HepG2 (cell line): ENCODE data around the gene GPC6. TPM values are rescaled to one million over a fixed set of nuclear protein-coding genes. Genes with fewer than 3 reads are reported as not detected.
A peak's percentile ranks its signal among the peaks of the same experiment; 100 is the strongest.

ENCODE experiments used
- ATAC-seq: fragments of 200-7000 bp; cut with Tn5 transposase; 3 replicates; pipeline ENCODE4 v1.9.1; 2020; ENCODE audit warnings: mild to moderate bottlenecking, moderate library complexity
- BruUV-seq: library from RNA; stranded (reverse); fragments of 400-500 nt; replicated peaks from 2 replicates; lab custom pipeline; 2021; lab: Mats Ljungman, UMichigan
- CTCF ChIA-PET: fragments of 300-600 bp; formaldehyde crosslinking; extraction: SDS; loops from one replicate; lab custom pipeline; 2021; ENCODE audit warnings: low total read pairs, inconsistent platforms, low intra/inter-chr PET ratio; lab: Yijun Ruan, JAX
- POLR2A ChIA-PET: fragments of 350-600 bp; sonication (Branson Sonifier 250); formaldehyde crosslinking; loops from one replicate; lab custom pipeline; 2020; ENCODE audit warnings: antibody characterized with exemption, inconsistent platforms; lab: Yijun Ruan, JAX
- DNase-seq: peaks from one replicate; pipeline ENCODE4 v3.0.0-alpha.2; 2015; ENCODE audit warnings: low spot score
- FAIRE-seq: peaks from 3 replicates; lab custom pipeline; 2011; peaks lifted over from hg19 to GRCh38; lab: Jason Lieb, UNC
- H2AFZ ChIP-seq: one replicate; pipeline ENCODE4 v1.6.1; 2011; ENCODE audit warnings: low read length, inconsistent platforms
- H3K27ac ChIP-seq: fragments of 300-600 bp; 3 replicates; pipeline ENCODE4 v1.8.0; 2011; ENCODE audit warnings: mixed run types, mild to moderate bottlenecking, mixed read lengths, low read length, inconsistent platforms; ENCODE audit not compliant: insufficient read depth; ENCODE audit errors: extremely low read length
- H3K27me3 ChIP-seq, 2 experiments: fragments of 200-600 bp in 1 of 2; 2 replicates in 1 of 2; 3 replicates in 1 of 2; pipeline versions ENCODE4 v1.6.0 to v1.8.0; 2011; ENCODE audit warnings: low read length in 2 of 2, mild to moderate bottlenecking in 2 of 2, moderate library complexity in 2 of 2, inconsistent platforms in 1 of 2; ENCODE audit not compliant: insufficient read depth in 2 of 2, control insufficient read depth in 1 of 2
- H3K36me3 ChIP-seq, 2 experiments: fragments of 200-600 bp in 1 of 2; replicated peaks in 1 of 2; 2 replicates in 1 of 2; 3 replicates in 1 of 2; pipeline versions ENCODE4 v1.5.1 to v1.8.0; 2011; ENCODE audit warnings: low read length in 2 of 2, inconsistent platforms in 1 of 2; ENCODE audit not compliant: insufficient read depth in 2 of 2, control insufficient read depth in 1 of 2
- H3K4me1 ChIP-seq: 2 replicates; pipeline ENCODE4 v1.5.1; 2012; ENCODE audit warnings: low read length, inconsistent platforms; ENCODE audit not compliant: insufficient read depth
- H3K4me2 ChIP-seq: 2 replicates; pipeline ENCODE4 v1.6.0; 2011; ENCODE audit warnings: low read depth, low read length, inconsistent platforms
- H3K4me3 ChIP-seq, 3 experiments: fragments of 200-600 bp in 1 of 3; sonication (generic), shearing (Covaris generic) in 1 of 3; replicated peaks in 1 of 3; 2 replicates each; pipeline ENCODE4 v1.5.1; 2011 to 2016; ENCODE audit warnings: low read length in 3 of 3, inconsistent platforms in 2 of 3, low read depth in 2 of 3, mild to moderate bottlenecking in 2 of 3, control low read depth in 1 of 3, mixed read lengths in 1 of 3; ENCODE audit not compliant: insufficient read depth in 1 of 3
- H3K79me2 ChIP-seq: one replicate; pipeline ENCODE4 v1.6.1; 2011; ENCODE audit warnings: low read length, inconsistent platforms; ENCODE audit not compliant: insufficient read depth
- H3K9ac ChIP-seq: 2 replicates; pipeline ENCODE4 v1.6.0; 2011; ENCODE audit warnings: mild to moderate bottlenecking, low read depth, low read length, inconsistent platforms; ENCODE audit not compliant: insufficient read depth
- H3K9me3 ChIP-seq: 2 replicates; pipeline ENCODE4 v1.5.1; 2012; ENCODE audit warnings: mild to moderate bottlenecking, low read length
- H4K20me1 ChIP-seq: 2 replicates; pipeline ENCODE4 v1.6.0; 2011; ENCODE audit warnings: inconsistent platforms, mild to moderate bottlenecking, low read length, moderate library complexity; ENCODE audit not compliant: insufficient read depth
- FOXO1 ChIP-seq: sonication (generic); formaldehyde crosslinking; IDR thresholded peaks from 2 replicates; pipeline ENCODE4 v1.4.0; 2020; ENCODE audit warnings: missing genetic modification reagents
- MAFF ChIP-seq: IDR thresholded peaks from 2 replicates; pipeline ENCODE4 v1.6.1; 2011; ENCODE audit warnings: low read depth, low read length, improper control_type of control experiment
- MAFK ChIP-seq, 2 experiments: IDR thresholded peaks in 1 of 2; conservative IDR thresholded peaks in 1 of 2; 2 replicates each; pipeline ENCODE4 v1.6.1; 2011; ENCODE audit warnings: improper control_type of control experiment in 2 of 2, low read length in 2 of 2
- MXI1 ChIP-seq: IDR thresholded peaks from 3 replicates; pipeline ENCODE4 v1.6.1; 2012; ENCODE audit warnings: low read depth, low read length, inconsistent platforms, borderline replicate concordance
- NR2F1 ChIP-seq, 2 experiments: fragments of 450-650 bp in 1 of 2; formaldehyde crosslinking in 1 of 2; IDR thresholded peaks; 2 replicates each; pipeline versions ENCODE4 v1.5.0 to v1.6.1; 2016 to 2020; ENCODE audit warnings: mild to moderate bottlenecking in 1 of 2, missing compliant biosample characterization in 1 of 2, missing genetic modification reagents in 1 of 2, moderate library complexity in 1 of 2
- TFAP4 ChIP-seq: sonication (generic); IDR thresholded peaks from 2 replicates; pipeline ENCODE4 v1.6.1; 2016; ENCODE audit warnings: low read depth, borderline replicate concordance
- ZBTB20 ChIP-seq: sonication (generic); formaldehyde crosslinking; IDR thresholded peaks from 2 replicates; pipeline ENCODE4 v1.8.1; 2023; ENCODE audit warnings: missing genetic modification reagents, low read depth, mild to moderate bottlenecking, borderline replicate concordance
- ZIK1 ChIP-seq: sonication (generic); formaldehyde crosslinking; IDR thresholded peaks from 2 replicates; pipeline ENCODE4 v1.5.0; 2020; ENCODE audit warnings: mild to moderate bottlenecking, low read depth, missing genetic modification reagents, borderline replicate concordance
- ZNF572 ChIP-seq: sonication (generic); formaldehyde crosslinking; IDR thresholded peaks from 2 replicates; pipeline ENCODE4 v1.5.1; 2020; ENCODE audit warnings: mild to moderate bottlenecking, missing genetic modification reagents
- WGBS: methylation state at CpG from one replicate; pipeline ENCODE4 v1.1.6; 2017; ENCODE audit warnings: low lambda C conversion rate; 5-methylcytosine and 5-hydroxymethylcytosine counted together
- in situ Hi-C: cut with HindIII; loops from 2 replicates; pipeline ENCODE4 v1.10.0; 2017; ENCODE audit warnings: low pct_unique_long_range_greater_than_20kb; ENCODE audit not compliant: extremely low pct_ligation_motif_present
- intact Hi-C: fragments of 100-400 bp; cut with micrococcal nuclease; formaldehyde crosslinking; loops from one replicate; pipeline ENCODE4 v1.10.0; 2022; ENCODE audit not compliant: unreplicated experiment
- polyA plus RNA-seq, 8 experiments: library from polyadenylated mRNA; depleted of rRNA in 3 of 8; stranded (reverse) in 7 of 8; unstranded in 1 of 8; fragments of >200 nt; fragmentation: Illumina TruSeq in 4 of 8; extraction: Trizol in 4 of 8; gene quantifications; 2 replicates each; pipeline versions ENCODE4 v1.2.1 to v1.2.3, GENCODE V29; 2011 to 2016; ENCODE audit warnings: low read depth in 4 of 8, missing spikeins in 1 of 8, mixed read lengths in 1 of 8; ENCODE audit not compliant: insufficient read depth in 1 of 8
- total RNA-seq, 5 experiments: library from RNA; depleted of rRNA; stranded (reverse); fragments of >200 nt; fragmentation: Illumina TruSeq; extraction: Trizol; gene quantifications; 2 replicates each; pipeline ENCODE4 v1.2.3, GENCODE V29; 2016; ENCODE audit warnings: low read depth in 1 of 5
- TF ChIP-seq, protein P1 (sequence below): sonication (generic); formaldehyde crosslinking; IDR thresholded peaks from 2 replicates; pipeline ENCODE4 v1.5.0; 2020; ENCODE audit warnings: mild to moderate bottlenecking, missing genetic modification reagents, borderline replicate concordance
- TF ChIP-seq, protein P2 (sequence below): sonication (generic); formaldehyde crosslinking; IDR thresholded peaks from 2 replicates; pipeline ENCODE4 v1.4.0; 2020; ENCODE audit warnings: missing genetic modification reagents; ENCODE audit errors: not compliant biosample characterization
- TF ChIP-seq, protein P3 (sequence below): sonication (generic); formaldehyde crosslinking; IDR thresholded peaks from 2 replicates; pipeline ENCODE4 v1.4.0; 2020; ENCODE audit warnings: mild to moderate bottlenecking, missing genetic modification reagents

GPC6 gene
- total and polyA plus RNA-seq, 2 of the 13 experiments (the other 11 are each of a cell fraction or from before 2014, with no cell fraction given): 24.5 to 33.9 TPM

DNA sequence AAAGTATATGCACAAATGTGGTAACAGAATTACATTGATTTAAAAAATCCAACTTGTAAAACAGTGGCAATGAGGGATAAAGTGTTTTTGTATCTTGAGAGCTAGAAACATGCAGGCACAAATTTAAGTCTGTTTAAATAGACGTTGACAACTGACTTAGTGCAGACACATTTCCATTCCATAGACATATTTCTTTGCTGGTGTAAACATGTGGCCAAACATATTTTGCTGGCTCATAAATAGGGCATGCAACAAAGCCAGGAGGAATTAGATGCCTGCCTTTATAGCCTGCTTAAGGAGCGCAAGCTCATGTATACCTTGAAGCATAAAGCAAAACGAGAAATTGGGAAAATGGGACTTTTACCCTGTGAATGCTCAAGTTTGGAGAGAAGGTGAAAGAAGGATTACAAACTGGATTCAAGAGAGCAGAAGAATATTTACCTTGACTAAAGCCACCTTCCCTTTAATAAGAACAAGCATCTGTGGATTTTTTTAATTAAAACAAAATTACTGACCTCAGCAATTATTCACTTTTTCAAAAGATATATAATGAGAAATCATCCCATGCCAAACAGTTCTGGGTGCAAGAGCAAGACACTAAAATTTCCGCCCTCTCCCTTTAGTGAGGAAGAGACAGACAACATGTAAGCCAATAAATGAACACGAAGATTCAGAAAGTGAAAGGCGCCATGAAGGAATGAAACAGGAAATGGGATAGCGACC is 1181.9 kb downstream of the GPC6 start:
- intact Hi-C loops: loop anchor here (5.0 kb wide), 1 partner anchor 1429 kb away; no protein-coding TSS in a partner anchor
- TF ChIP-seq MAFK (conservative IDR thresholded peaks at IDR 0.05 in 1 of 2, IDR thresholded peaks at IDR 0.05 in 1 of 2; ENCODE audit: low read length in 2 of 2) (peak; percentile 70 to 87), MXI1 (no peak), MAFF (peak; percentile 78), FOXO1 (CRISPR knock-in tag) (no peak)
- TF ChIP-seq, all 625 proteins: peak for 2
- Histone ChIP-seq H4K20me1 (no peaks in the 10 kb centered on the region), H3K4me3 (no peak overlapping the region), H3K79me2 (no peaks in the 10 kb centered on the region), H3K4me2 (no peak overlapping the region), H3K9ac (no peak overlapping the region), H3K27me3 (no peaks in the 10 kb centered on the region; a peak in 1 of 5 replicates), H3K9me3 (no peaks in the 10 kb centered on the region), H3K36me3 (no peaks in the 10 kb centered on the region), H3K4me1 (no peaks in the 10 kb centered on the region), H3K27ac (no peak overlapping the region), H2AFZ (no peak overlapping the region)
- DNase-seq (no peak), ATAC-seq (no peak), FAIRE-seq (no peak)
- ChIA-PET POLR2A (no interaction called here), CTCF (no interaction called here)
- WGBS: 92% methylated on average over 7 of the region's 7 CpGs
- in situ Hi-C loops: no loop called here
- no TSS peak for BruUV-seq

GRCh38 chr13:94411747-94412146 is 1185.1 kb downstream of the GPC6 start:
- H3K79me2 ChIP-seq: no peaks in the 10 kb centered on the region
- no peak overlapping the region for H3K9ac ChIP-seq
- no peak for ATAC-seq
- POLR2A ChIA-PET: no interaction called here
- no peak overlapping the region for H3K4me2 ChIP-seq
- H3K4me1 ChIP-seq: peaks cover 6% of the 10 kb centered on the region
- H3K9me3 ChIP-seq: no peaks in the 10 kb centered on the region
- DNase-seq: no peak
- no peak overlapping the region for H3K27ac ChIP-seq
- no peaks in the 10 kb centered on the region for H4K20me1 ChIP-seq
- no peak for FAIRE-seq
- CTCF ChIA-PET: no interaction called here
- H2AFZ ChIP-seq: no peak overlapping the region
- 17% methylated on average over 3 of the region's 3 CpGs for WGBS
- H3K4me3 ChIP-seq: no peak overlapping the region
- intact Hi-C loops: no loop called here
- in situ Hi-C loops: no loop called here
- no peaks in the 10 kb centered on the region for H3K36me3 ChIP-seq
- BruUV-seq: no TSS peak
- no peaks in the 10 kb centered on the region; a peak in 1 of 5 replicates for H3K27me3 ChIP-seq
- TF ChIP-seq, protein P1, sequence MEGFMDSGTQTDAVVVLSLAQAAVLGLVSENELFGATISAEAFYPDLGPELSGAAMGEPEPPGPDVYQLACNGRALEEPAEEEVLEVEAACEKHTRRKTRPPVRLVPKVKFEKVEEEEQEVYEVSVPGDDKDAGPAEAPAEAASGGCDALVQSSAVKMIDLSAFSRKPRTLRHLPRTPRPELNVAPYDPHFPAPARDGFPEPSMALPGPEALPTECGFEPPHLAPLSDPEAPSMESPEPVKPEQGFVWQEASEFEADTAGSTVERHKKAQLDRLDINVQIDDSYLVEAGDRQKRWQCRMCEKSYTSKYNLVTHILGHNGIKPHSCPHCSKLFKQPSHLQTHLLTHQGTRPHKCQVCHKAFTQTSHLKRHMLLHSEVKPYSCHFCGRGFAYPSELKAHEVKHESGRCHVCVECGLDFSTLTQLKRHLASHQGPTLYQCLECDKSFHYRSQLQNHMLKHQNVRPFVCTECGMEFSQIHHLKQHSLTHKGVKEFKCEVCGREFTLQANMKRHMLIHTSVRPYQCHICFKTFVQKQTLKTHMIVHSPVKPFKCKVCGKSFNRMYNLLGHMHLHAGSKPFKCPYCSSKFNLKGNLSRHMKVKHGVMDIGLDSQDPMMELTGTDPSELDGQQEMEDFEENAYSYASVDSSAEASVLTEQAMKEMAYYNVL (CRISPR knock-in tag): no peak
- TF ChIP-seq TFAP4: no peak
- TF ChIP-seq ZIK1 (CRISPR knock-in tag): no peak
- no peak for TF ChIP-seq NR2F1 (CRISPR knock-in tag; IDR thresholded peaks at IDR 0.05)
- TF ChIP-seq, protein P2, sequence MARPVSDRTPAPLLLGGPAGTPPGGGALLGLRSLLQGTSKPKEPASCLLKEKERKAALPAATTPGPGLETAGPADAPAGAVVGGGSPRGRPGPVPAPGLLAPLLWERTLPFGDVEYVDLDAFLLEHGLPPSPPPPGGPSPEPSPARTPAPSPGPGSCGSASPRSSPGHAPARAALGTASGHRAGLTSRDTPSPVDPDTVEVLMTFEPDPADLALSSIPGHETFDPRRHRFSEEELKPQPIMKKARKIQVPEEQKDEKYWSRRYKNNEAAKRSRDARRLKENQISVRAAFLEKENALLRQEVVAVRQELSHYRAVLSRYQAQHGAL (CRISPR knock-in tag): no peak
- TF ChIP-seq ZBTB20 (CRISPR knock-in tag): no peak
- no peak for TF ChIP-seq ZNF572 (CRISPR knock-in tag)
- TF ChIP-seq, protein P3, sequence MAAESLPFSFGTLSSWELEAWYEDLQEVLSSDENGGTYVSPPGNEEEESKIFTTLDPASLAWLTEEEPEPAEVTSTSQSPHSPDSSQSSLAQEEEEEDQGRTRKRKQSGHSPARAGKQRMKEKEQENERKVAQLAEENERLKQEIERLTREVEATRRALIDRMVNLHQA: no peak
